GM19193 (cell line): ENCODE measurements around the gene HSD17B14.

ENCODE experiments used
- POLR2A ChIP-seq: IDR thresholded peaks from 4 replicates; pipeline ENCODE4 v1.6.1; 2011; ENCODE audit not compliant: insufficient read depth, insufficient read length; ENCODE audit errors: extremely low read depth

HSD17B14 gene

GRCh38 chr19:48813123-48813913 is 23.0 kb downstream of the HSD17B14 start:
- no peak for TF ChIP-seq POLR2A

GRCh38 chr19:48812094-48812929 is 24.0 kb downstream of the HSD17B14 start:
- peak; percentile 35 for TF ChIP-seq POLR2A

GRCh38 chr19:48810151-48810550 is 26.1 kb downstream of the HSD17B14 start:
- no peak for TF ChIP-seq POLR2A

- TF ChIP-seq POLR2A, result no peak
These were observed 28.5 kb downstream of the HSD17B14 start for GRCh38 chr19:48807590-48808308.

- TF ChIP-seq POLR2A, result no peak
These were observed 29.3 kb downstream of the HSD17B14 start for GRCh38 chr19:48806818-48807589.

- no peak for TF ChIP-seq POLR2A
These were observed 29.8 kb downstream of the HSD17B14 start for GRCh38 chr19:48806518-48806817.

DNA sequence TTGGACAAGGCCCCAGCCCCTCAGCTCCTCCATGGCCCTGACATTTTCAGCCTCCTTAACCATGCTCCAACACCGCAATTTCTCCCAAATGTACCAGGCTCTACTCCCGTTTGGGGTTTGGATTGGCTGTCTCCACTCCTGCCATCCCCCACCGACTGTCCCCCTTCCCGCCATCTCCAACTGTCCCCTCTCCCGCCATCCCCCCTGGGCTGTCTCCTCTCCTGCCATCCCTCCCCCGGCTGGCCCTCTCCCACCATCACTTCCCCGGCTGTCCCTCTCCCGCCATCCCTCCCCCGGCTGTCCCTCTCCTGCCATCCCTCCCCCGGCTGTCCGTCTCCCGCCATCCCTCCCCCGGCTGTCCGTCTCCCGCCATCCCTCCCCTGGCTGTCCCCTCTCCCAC is 30.8 kb downstream of the HSD17B14 start:
- TF ChIP-seq POLR2A, result no peak

- TF ChIP-seq POLR2A, result no peak
These were observed 31.8 kb downstream of the HSD17B14 start for GRCh38 chr19:48804496-48804895.

GRCh38 chr19:48802623-48803022 is 33.7 kb downstream of the HSD17B14 start:
- TF ChIP-seq POLR2A, result no peak

DNA sequence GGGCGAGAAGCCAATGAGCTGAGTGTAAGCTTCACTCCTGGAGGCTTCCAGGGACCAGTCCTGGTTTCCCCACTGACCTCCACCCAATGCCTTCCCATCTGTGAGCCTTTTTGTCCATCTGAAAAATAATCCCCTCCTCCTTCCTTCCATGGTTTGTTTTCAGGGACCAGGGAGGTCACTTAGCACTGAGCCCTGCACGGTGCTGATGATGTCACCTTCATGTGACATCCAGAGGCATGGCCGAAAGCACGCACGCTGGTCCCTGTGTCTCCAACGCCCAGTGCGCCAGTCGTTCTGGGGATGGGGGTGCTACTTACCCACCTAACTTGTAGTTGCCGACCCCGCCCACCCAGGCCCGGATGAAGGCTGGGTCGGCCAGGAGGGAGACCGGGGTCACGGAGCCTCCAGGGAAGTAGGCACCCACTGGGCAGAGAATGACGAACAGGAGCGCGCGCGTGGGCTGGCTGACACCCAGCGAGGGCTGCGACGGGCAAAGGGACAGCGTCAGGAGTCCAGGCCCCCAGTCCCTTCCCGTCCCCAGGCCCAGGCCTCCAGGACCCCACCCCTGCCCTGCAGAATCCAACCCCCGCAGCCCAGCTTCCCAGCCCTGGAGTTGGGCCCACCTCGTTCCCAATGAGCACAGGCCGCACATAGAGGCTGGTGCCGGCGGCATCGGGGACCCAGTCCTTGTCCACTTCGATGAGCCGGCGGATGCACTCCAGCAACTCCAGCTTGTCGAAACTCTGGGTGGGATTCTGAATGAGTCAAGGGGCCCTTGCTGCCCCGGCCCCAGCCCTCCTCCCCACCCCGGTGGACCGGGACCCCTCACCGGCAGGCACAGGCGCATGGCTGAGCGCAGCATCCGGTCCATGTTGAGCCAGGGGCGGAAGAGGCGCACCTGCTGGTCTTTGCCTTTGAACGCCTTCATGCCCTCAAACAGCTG is 36.7 kb downstream of the HSD17B14 start:
- TF ChIP-seq POLR2A, result no peak

- no peak for TF ChIP-seq POLR2A
These were observed 37.4 kb downstream of the HSD17B14 start for GRCh38 chr19:48798937-48799336.

DNA sequence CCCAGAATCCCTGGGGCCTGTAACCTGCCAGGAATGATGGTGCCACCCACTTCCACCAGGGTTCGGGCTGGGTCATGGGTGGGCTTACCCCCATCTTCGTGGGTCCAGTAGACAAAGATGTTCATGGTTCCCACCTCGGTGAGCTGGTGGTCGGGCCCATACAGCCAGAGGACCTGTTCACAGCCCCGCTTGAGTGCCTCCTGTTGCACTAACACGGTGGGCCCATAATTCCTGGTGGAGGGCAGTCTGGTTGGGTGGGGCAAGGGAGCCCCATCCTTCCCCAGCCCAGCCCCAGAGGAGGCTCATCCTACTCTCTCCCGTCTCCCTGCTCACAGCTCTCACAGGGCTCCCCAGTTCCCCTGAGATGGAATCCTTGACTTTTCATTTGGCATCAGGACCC is 39.2 kb downstream of the HSD17B14 start:
- no peak for TF ChIP-seq POLR2A

DNA sequence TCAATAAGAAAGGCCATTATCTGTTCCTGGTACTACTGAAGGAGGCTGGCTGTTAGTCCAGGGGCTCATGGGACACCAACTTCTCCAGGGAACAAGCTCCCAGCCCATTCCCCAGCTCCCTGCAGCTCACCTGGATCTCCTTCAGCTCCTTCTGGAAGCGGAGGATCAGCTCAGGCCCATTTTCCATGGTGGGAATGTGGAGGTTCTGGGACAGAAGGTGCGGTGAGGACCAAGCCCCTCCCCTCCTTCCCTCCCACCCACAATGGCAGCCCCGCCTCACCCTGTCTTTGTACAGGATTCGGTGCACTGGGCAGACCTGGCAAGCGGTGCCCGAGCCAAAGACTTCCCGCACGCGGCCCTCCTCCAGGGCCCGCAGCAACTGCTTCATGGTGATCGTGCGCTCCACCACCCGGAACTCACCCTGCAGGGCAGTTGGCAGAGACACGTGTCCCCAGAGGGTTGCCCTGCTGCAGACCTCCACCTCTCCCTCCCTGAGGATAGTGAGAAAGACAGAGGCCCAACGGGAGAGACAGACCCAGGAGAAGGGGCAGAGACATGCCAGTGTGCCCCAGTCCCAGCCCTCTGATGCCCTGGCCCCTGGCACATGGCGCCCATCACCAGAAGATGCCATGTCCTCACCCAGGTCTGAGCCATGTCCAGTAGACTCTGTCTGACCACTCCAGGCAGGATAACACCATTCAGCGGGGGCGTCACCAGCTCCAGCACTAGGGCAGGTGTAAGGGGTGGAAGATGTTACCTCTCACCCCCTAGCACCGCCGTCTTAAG is 39.8 kb downstream of the HSD17B14 start:
- TF ChIP-seq POLR2A, result no peak
